Left ventricle myocardium inferior (tissue), 1 donor: ENCODE data around the gene RDH12. TPM values are rescaled to one million over a fixed set of nuclear protein-coding genes. Genes with fewer than 3 reads are reported as not detected.

Source experiments
- DNase-seq: peaks from one replicate; pipeline ENCODE4 v3.0.0-alpha.2; 2020
- H3K27ac ChIP-seq: fragments of 200-600 bp; replicated peaks from 2 replicates; pipeline ENCODE4 v1.8.0; 2021
- H3K27me3 ChIP-seq: fragments of 200-600 bp; 2 replicates; pipeline ENCODE4 v1.8.0; 2021; ENCODE audit warnings: low read depth
- H3K36me3 ChIP-seq: fragments of 200-600 bp; 2 replicates; pipeline ENCODE4 v1.8.0; 2021
- H3K4me1 ChIP-seq: fragments of 200-600 bp; 2 replicates; pipeline ENCODE4 v1.8.0; 2021
- H3K4me3 ChIP-seq: fragments of 200-600 bp; 2 replicates; pipeline ENCODE4 v1.8.0; 2021; ENCODE audit warnings: mild to moderate bottlenecking, moderate library complexity
- H3K9me3 ChIP-seq: fragments of 200-600 bp; replicated peaks from 2 replicates; pipeline ENCODE4 v1.8.0; 2021
- intact Hi-C: fragments of 100-400 bp; cut with micrococcal nuclease; formaldehyde crosslinking; loops from one replicate; pipeline ENCODE4 v1.11.0; 2022
- total RNA-seq: library from RNA; stranded (reverse); fragmentation: NEBNext Ultra II Directional; extraction: Animal tissue kit (Norgen Biotek cat#: 25700); gene quantifications from one replicate; pipeline ENCODE4 v1.2.1, GENCODE V29; 2021
- TF ChIP-seq, protein P1 (sequence below): fragments of 200-600 bp; IDR thresholded peaks from 2 replicates; pipeline ENCODE4 v1.8.0; 2021; ENCODE audit warnings: antibody characterized with exemption, mild to moderate bottlenecking, borderline replicate concordance
- donor health status: DM: no; HTN: yes; CAD: no; lungs with severe emphysema.

Gene RDH12
- total RNA-seq, 1 donor from 2014 or later, result not detected

GRCh38 chr14:67756496-67756895, 54.8 kb downstream of the RDH12 start:
- peaks cover 79% of the 10 kb centered on the region for H3K36me3 ChIP-seq
- TF ChIP-seq, protein P1, sequence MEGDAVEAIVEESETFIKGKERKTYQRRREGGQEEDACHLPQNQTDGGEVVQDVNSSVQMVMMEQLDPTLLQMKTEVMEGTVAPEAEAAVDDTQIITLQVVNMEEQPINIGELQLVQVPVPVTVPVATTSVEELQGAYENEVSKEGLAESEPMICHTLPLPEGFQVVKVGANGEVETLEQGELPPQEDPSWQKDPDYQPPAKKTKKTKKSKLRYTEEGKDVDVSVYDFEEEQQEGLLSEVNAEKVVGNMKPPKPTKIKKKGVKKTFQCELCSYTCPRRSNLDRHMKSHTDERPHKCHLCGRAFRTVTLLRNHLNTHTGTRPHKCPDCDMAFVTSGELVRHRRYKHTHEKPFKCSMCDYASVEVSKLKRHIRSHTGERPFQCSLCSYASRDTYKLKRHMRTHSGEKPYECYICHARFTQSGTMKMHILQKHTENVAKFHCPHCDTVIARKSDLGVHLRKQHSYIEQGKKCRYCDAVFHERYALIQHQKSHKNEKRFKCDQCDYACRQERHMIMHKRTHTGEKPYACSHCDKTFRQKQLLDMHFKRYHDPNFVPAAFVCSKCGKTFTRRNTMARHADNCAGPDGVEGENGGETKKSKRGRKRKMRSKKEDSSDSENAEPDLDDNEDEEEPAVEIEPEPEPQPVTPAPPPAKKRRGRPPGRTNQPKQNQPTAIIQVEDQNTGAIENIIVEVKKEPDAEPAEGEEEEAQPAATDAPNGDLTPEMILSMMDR, result no peak
- no peak overlapping the region for H3K27ac ChIP-seq
- no peaks in the 10 kb centered on the region for H3K4me1 ChIP-seq
- intact Hi-C loops, result no loop called here
- H3K4me3 ChIP-seq, result no peak overlapping the region
- H3K27me3 ChIP-seq, result no peaks in the 10 kb centered on the region
- no peak for DNase-seq
- no peaks in the 10 kb centered on the region for H3K9me3 ChIP-seq

- TF ChIP-seq, protein P1, result no peak
- Histone ChIP-seq H3K27ac (no peak overlapping the region), H3K27me3 (no peaks in the 10 kb centered on the region), H3K9me3 (no peaks in the 10 kb centered on the region), H3K4me3 (no peak overlapping the region), H3K36me3 (peaks cover 75% of the 10 kb centered on the region), H3K4me1 (no peaks in the 10 kb centered on the region)
- intact Hi-C loops, result no loop called here
- DNase-seq, result no peak
Measured at GRCh38 chr14:67757175-67757574, 55.5 kb downstream of the RDH12 start.

DNA sequence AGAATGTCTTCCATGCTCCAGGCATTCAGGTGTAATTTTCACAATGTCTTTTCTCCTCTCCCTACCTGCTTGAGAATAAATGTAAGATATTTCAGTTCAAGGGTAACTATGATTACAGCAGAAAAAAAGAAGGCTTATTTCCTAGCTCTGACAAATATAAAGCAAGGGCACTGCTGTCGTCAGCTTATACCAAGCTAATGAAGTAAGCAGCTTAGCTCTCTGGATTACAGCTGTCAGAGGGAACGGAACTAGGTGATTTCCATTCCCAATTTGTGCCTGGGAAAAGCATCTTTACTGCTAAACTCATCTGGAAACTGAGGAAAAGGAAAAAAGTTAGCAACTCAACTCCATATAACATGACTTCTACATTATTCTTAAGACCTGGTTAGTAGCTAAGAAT, 58.2 kb downstream of the RDH12 start:
- intact Hi-C loops, result no loop called here
- H3K27me3 ChIP-seq, result no peaks in the 10 kb centered on the region
- no peak overlapping the region for H3K27ac ChIP-seq
- H3K4me1 ChIP-seq, result no peaks in the 10 kb centered on the region
- no peaks in the 10 kb centered on the region for H3K9me3 ChIP-seq
- H3K4me3 ChIP-seq, result no peak overlapping the region
- H3K36me3 ChIP-seq, result peaks cover 75% of the 10 kb centered on the region
- TF ChIP-seq, protein P1, result no peak
- no peak for DNase-seq

DNA sequence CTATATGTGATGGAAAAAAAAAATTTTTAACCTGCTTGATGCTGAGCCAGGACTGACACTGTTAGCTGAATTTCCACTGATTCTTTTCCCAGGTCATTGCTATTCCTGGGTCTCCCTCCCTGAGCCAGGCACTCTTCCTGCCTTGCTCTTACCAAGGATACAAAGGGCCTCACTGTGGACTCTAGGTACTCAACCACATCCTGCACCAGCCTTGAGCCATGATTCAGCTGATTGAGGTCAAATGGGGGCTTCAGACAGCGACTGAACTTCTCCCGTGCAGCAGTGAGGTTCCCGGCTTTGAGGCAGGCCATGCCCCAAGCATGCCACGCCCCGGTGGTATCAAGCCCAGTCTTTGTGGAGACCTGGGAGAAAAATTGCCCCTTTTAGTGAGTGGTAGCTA, 60.4 kb downstream of the RDH12 start:
- H3K9me3 ChIP-seq, result no peaks in the 10 kb centered on the region
- TF ChIP-seq, protein P1, result no peak
- no peak overlapping the region for H3K27ac ChIP-seq
- peaks cover 84% of the 10 kb centered on the region for H3K36me3 ChIP-seq
- H3K4me3 ChIP-seq, result no peak overlapping the region
- H3K27me3 ChIP-seq, result no peaks in the 10 kb centered on the region
- DNase-seq, result no peak
- no peaks in the 10 kb centered on the region for H3K4me1 ChIP-seq
- intact Hi-C loops, result no loop called here

- Histone ChIP-seq H3K36me3 (peaks cover 92% of the 10 kb centered on the region), H3K27ac (no peak overlapping the region), H3K4me1 (peaks cover 10% of the 10 kb centered on the region), H3K9me3 (no peaks in the 10 kb centered on the region), H3K4me3 (no peak overlapping the region), H3K27me3 (no peaks in the 10 kb centered on the region)
- no peak for DNase-seq
- TF ChIP-seq, protein P1, result no peak
- intact Hi-C loops, result no loop called here
Measured at GRCh38 chr14:67763158-67763822, 61.6 kb downstream of the RDH12 start.
